WTC11 (cell line): ENCODE data around the gene DSG3. TPM values are rescaled to one million over a fixed set of nuclear protein-coding genes. Genes with fewer than 3 reads are reported as not detected.

ENCODE experiments used
- ATAC-seq: fragments of 200-7000 bp; cut with Tn5 transposase; 2 replicates; pipeline ENCODE4 v1.10.0; 2021; ENCODE audit warnings: mild to moderate bottlenecking, moderate library complexity
- CTCF ChIA-PET: fragments of 300-600 bp; sonication (Branson Sonifier 250); formaldehyde crosslinking; loops from one replicate; lab custom pipeline; 2021; ENCODE audit warnings: antibody characterized with exemption; lab: Charles Lee
- POLR2A ChIA-PET: fragments of 350-600 bp; sonication (Branson Sonifier 250); formaldehyde crosslinking; loops from one replicate; lab custom pipeline; 2021; ENCODE audit warnings: antibody characterized with exemption; lab: Charles Lee
- DNase-seq: peaks from one replicate; pipeline ENCODE4 v3.0.0; 2021; ENCODE audit warnings: low spot score
- H3K27ac Mint-ChIP-seq: 2 replicates; pipeline ENCODE4 v1.8.0; 2021; ENCODE audit warnings: mixed read lengths
- H3K27me3 Mint-ChIP-seq: 2 replicates; pipeline ENCODE4 v1.8.0; 2021; ENCODE audit warnings: low read depth, mild to moderate bottlenecking, moderate library complexity, mixed read lengths
- H3K36me3 Mint-ChIP-seq: 2 replicates; pipeline ENCODE4 v1.8.0; 2021; ENCODE audit warnings: mixed read lengths
- H3K4me1 Mint-ChIP-seq: 2 replicates; pipeline ENCODE4 v1.8.0; 2022; ENCODE audit warnings: mixed read lengths
- H3K4me3 Mint-ChIP-seq: 2 replicates; pipeline ENCODE4 v1.8.0; 2021; ENCODE audit warnings: mild to moderate bottlenecking, moderate library complexity, mixed read lengths
- H3K9me3 Mint-ChIP-seq: 2 replicates; pipeline ENCODE4 v1.8.0; 2021; ENCODE audit warnings: mixed read lengths
- ELF4 ChIP-seq: sonication (generic); formaldehyde crosslinking; IDR thresholded peaks from 2 replicates; pipeline ENCODE4 v1.8.1; 2022; ENCODE audit warnings: low read depth, mild to moderate bottlenecking, moderate library complexity, missing genetic modification reagents
- ESRRA ChIP-seq: sonication (generic); formaldehyde crosslinking; IDR thresholded peaks from 2 replicates; pipeline ENCODE4 v1.8.1; 2022; ENCODE audit warnings: mild to moderate bottlenecking, missing genetic modification reagents, borderline replicate concordance
- ETV6 ChIP-seq: sonication (generic); formaldehyde crosslinking; IDR thresholded peaks from 2 replicates; pipeline ENCODE4 v1.8.1; 2022; ENCODE audit warnings: mild to moderate bottlenecking, missing genetic modification reagents
- FOXJ3 ChIP-seq: sonication (generic); formaldehyde crosslinking; IDR thresholded peaks from 2 replicates; pipeline ENCODE4 v1.9.0; 2021; ENCODE audit warnings: missing genetic modification reagents, mild to moderate bottlenecking, borderline replicate concordance
- HMGA2 ChIP-seq: fragments of 250-450 bp; sonication (Bioruptor Pico); IDR thresholded peaks from 2 replicates; pipeline ENCODE4 v1.4.0; 2021; ENCODE audit warnings: mild to moderate bottlenecking, moderate library complexity
- JAZF1 ChIP-seq: fragments of 250-450 bp; sonication (Bioruptor Pico); IDR thresholded peaks from 2 replicates; pipeline ENCODE4 v1.9.0; 2021; ENCODE audit warnings: moderate library complexity, mild to moderate bottlenecking, inconsistent platforms
- KAT7 ChIP-seq: sonication (generic); formaldehyde crosslinking; IDR thresholded peaks from 2 replicates; pipeline ENCODE4 v1.8.1; 2023; ENCODE audit warnings: missing genetic modification reagents, mild to moderate bottlenecking, borderline replicate concordance
- NR1H2 ChIP-seq: sonication (generic); formaldehyde crosslinking; IDR thresholded peaks from 2 replicates; pipeline ENCODE4 v1.9.0; 2021; ENCODE audit warnings: mild to moderate bottlenecking, moderate library complexity, missing genetic modification reagents
- SOX15 ChIP-seq: fragments of 250-450 bp; sonication (Bioruptor Pico); IDR thresholded peaks from 2 replicates; pipeline ENCODE4 v1.9.0; 2021; ENCODE audit warnings: mild to moderate bottlenecking
- TEAD4 ChIP-seq: sonication (generic); formaldehyde crosslinking; IDR thresholded peaks from 2 replicates; pipeline ENCODE4 v1.8.0; 2022; ENCODE audit warnings: mild to moderate bottlenecking, missing genetic modification reagents
- ZNF138 ChIP-seq: sonication (generic); formaldehyde crosslinking; conservative IDR thresholded peaks from 2 replicates; pipeline ENCODE4 v1.8.1; 2022; ENCODE audit warnings: mild to moderate bottlenecking, moderate library complexity, missing genetic modification reagents
- ZNF232 ChIP-seq: sonication (generic); formaldehyde crosslinking; IDR thresholded peaks from 2 replicates; pipeline ENCODE4 v1.8.0; 2022; ENCODE audit warnings: mild to moderate bottlenecking, missing genetic modification reagents
- ZNF423 ChIP-seq: fragments of 250-450 bp; sonication (Bioruptor Pico); IDR thresholded peaks from 2 replicates; pipeline ENCODE4 v2.1.2; 2022; ENCODE audit warnings: mild to moderate bottlenecking, moderate library complexity
- total RNA-seq: library from RNA; stranded (reverse); gene quantifications from 3 replicates; pipeline ENCODE4 v1.2.3, GENCODE V29; 2021
- TF ChIP-seq, protein P1 (sequence below): sonication (generic); formaldehyde crosslinking; IDR thresholded peaks from 2 replicates; pipeline ENCODE4 v1.8.0; 2022; ENCODE audit warnings: mild to moderate bottlenecking, missing genetic modification reagents
- TF ChIP-seq, protein P2 (sequence below): sonication (generic); formaldehyde crosslinking; IDR thresholded peaks from 2 replicates; pipeline ENCODE4 v1.8.1; 2023; ENCODE audit warnings: mild to moderate bottlenecking, missing genetic modification reagents, borderline replicate concordance
- TF ChIP-seq, protein P3 (sequence below): sonication (generic); formaldehyde crosslinking; IDR thresholded peaks from 2 replicates; pipeline ENCODE4 v1.8.0; 2023; ENCODE audit warnings: missing genetic modification reagents, mild to moderate bottlenecking, borderline replicate concordance
- TF ChIP-seq, protein P4 (sequence below): fragments of 250-450 bp; sonication (Bioruptor Pico); IDR thresholded peaks from 2 replicates; pipeline ENCODE4 v1.9.0; 2021; ENCODE audit warnings: mild to moderate bottlenecking, borderline replicate concordance
- TF ChIP-seq, protein P5 (sequence below): sonication (generic); formaldehyde crosslinking; IDR thresholded peaks from 2 replicates; pipeline ENCODE4 v1.8.1; 2023; ENCODE audit warnings: mild to moderate bottlenecking, moderate library complexity, missing genetic modification reagents
- TF ChIP-seq, protein P6 (sequence below): fragments of 250-450 bp; sonication (Bioruptor Pico); IDR thresholded peaks from 2 replicates; pipeline ENCODE4 v1.9.0; 2021; ENCODE audit warnings: moderate library complexity, mild to moderate bottlenecking, inconsistent platforms, borderline replicate concordance

DSG3 gene
- total RNA-seq, 1 experiment from 2014 or later: 0.04 TPM

DNA sequence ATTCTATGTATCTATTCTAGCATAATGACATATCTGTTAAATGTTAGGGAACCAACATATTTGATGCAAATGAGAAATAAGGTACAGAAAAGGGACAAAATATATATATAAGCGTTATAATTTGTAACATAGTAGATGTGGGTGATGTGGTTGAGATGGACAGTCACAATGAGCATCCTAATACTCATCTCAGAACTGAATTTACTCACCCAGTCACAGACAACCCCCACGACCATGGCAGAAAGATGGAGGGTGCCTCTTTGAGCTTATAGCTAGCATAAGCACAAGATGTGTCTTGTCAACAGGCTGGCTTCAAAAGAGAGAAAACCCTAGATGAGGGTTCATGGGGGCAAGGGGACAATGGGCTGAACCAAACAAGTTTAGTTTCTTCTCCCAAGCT, 9.1 kb upstream of the DSG3 start:
- DNase-seq (no peak), ATAC-seq (no peak)
- Mint-ChIP-seq H3K27me3 (no peaks in the 10 kb centered on the region), H3K4me3 (no peak overlapping the region), H3K36me3 (no peaks in the 10 kb centered on the region), H3K27ac (no peak overlapping the region), H3K9me3 (peaks cover 8% of the 10 kb centered on the region), H3K4me1 (no peaks in the 10 kb centered on the region)
- ChIA-PET CTCF (interaction anchor here (2.0 kb wide), 1 partner anchor 14 kb away, joined by 6 read pairs; no protein-coding TSS in a partner anchor), POLR2A (no interaction called here)
- TF ChIP-seq, protein P1, sequence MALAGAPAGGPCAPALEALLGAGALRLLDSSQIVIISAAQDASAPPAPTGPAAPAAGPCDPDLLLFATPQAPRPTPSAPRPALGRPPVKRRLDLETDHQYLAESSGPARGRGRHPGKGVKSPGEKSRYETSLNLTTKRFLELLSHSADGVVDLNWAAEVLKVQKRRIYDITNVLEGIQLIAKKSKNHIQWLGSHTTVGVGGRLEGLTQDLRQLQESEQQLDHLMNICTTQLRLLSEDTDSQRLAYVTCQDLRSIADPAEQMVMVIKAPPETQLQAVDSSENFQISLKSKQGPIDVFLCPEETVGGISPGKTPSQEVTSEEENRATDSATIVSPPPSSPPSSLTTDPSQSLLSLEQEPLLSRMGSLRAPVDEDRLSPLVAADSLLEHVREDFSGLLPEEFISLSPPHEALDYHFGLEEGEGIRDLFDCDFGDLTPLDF (CRISPR knock-in tag): no peak
- TF ChIP-seq ZNF423 (no peak), ZNF138 (no peak), HMGA2 (CRISPR knock-in tag) (no peak)
- TF ChIP-seq, protein P2, sequence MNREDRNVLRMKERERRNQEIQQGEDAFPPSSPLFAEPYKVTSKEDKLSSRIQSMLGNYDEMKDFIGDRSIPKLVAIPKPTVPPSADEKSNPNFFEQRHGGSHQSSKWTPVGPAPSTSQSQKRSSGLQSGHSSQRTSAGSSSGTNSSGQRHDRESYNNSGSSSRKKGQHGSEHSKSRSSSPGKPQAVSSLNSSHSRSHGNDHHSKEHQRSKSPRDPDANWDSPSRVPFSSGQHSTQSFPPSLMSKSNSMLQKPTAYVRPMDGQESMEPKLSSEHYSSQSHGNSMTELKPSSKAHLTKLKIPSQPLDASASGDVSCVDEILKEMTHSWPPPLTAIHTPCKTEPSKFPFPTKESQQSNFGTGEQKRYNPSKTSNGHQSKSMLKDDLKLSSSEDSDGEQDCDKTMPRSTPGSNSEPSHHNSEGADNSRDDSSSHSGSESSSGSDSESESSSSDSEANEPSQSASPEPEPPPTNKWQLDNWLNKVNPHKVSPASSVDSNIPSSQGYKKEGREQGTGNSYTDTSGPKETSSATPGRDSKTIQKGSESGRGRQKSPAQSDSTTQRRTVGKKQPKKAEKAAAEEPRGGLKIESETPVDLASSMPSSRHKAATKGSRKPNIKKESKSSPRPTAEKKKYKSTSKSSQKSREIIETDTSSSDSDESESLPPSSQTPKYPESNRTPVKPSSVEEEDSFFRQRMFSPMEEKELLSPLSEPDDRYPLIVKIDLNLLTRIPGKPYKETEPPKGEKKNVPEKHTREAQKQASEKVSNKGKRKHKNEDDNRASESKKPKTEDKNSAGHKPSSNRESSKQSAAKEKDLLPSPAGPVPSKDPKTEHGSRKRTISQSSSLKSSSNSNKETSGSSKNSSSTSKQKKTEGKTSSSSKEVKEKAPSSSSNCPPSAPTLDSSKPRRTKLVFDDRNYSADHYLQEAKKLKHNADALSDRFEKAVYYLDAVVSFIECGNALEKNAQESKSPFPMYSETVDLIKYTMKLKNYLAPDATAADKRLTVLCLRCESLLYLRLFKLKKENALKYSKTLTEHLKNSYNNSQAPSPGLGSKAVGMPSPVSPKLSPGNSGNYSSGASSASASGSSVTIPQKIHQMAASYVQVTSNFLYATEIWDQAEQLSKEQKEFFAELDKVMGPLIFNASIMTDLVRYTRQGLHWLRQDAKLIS (CRISPR knock-in tag): no peak
- TF ChIP-seq, protein P3, sequence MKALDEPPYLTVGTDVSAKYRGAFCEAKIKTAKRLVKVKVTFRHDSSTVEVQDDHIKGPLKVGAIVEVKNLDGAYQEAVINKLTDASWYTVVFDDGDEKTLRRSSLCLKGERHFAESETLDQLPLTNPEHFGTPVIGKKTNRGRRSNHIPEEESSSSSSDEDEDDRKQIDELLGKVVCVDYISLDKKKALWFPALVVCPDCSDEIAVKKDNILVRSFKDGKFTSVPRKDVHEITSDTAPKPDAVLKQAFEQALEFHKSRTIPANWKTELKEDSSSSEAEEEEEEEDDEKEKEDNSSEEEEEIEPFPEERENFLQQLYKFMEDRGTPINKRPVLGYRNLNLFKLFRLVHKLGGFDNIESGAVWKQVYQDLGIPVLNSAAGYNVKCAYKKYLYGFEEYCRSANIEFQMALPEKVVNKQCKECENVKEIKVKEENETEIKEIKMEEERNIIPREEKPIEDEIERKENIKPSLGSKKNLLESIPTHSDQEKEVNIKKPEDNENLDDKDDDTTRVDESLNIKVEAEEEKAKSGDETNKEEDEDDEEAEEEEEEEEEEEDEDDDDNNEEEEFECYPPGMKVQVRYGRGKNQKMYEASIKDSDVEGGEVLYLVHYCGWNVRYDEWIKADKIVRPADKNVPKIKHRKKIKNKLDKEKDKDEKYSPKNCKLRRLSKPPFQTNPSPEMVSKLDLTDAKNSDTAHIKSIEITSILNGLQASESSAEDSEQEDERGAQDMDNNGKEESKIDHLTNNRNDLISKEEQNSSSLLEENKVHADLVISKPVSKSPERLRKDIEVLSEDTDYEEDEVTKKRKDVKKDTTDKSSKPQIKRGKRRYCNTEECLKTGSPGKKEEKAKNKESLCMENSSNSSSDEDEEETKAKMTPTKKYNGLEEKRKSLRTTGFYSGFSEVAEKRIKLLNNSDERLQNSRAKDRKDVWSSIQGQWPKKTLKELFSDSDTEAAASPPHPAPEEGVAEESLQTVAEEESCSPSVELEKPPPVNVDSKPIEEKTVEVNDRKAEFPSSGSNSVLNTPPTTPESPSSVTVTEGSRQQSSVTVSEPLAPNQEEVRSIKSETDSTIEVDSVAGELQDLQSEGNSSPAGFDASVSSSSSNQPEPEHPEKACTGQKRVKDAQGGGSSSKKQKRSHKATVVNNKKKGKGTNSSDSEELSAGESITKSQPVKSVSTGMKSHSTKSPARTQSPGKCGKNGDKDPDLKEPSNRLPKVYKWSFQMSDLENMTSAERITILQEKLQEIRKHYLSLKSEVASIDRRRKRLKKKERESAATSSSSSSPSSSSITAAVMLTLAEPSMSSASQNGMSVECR (CRISPR knock-in tag): no peak

DNA sequence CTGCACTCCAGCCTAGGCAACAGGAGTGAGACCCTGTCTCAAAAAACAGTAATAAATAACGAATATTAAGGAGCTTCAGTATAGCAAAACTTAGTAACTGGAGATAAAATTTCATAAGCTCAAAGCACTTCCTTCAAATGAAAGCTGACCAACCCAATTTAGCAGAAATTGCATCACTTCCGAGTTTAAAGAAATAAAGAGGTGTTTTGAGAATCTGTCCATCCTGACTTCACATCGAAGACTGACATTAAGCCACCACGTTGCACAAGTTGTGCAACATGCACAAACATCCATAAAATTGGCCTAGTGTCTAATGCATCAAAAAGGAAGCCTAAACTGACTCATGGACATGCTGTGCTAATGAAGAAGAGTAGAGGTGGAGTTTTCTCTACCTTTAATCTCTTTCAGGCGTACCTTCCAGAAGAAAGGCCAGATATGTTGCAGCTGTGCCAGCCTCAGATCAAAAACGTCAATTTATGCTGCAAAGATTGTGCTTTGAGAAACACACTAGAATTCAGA, 7.7 kb upstream of the DSG3 start:
- Mint-ChIP-seq H3K4me1 (no peaks in the 10 kb centered on the region), H3K9me3 (no peaks in the 10 kb centered on the region; the same call in 1 of the 2 replicates), H3K36me3 (no peaks in the 10 kb centered on the region), H3K27ac (no peak overlapping the region), H3K4me3 (no peak overlapping the region), H3K27me3 (no peaks in the 10 kb centered on the region)
- ATAC-seq (no peak), DNase-seq (no peak)
- ChIA-PET CTCF (interaction anchor here (1.2 kb wide), 1 partner anchor 15 kb away, joined by 4 read pairs; no protein-coding TSS in a partner anchor), POLR2A (no interaction called here)
- no peak for TF ChIP-seq NR1H2 (CRISPR knock-in tag)
- TF ChIP-seq KAT7 (CRISPR knock-in tag): no peak
- TF ChIP-seq, protein P4, sequence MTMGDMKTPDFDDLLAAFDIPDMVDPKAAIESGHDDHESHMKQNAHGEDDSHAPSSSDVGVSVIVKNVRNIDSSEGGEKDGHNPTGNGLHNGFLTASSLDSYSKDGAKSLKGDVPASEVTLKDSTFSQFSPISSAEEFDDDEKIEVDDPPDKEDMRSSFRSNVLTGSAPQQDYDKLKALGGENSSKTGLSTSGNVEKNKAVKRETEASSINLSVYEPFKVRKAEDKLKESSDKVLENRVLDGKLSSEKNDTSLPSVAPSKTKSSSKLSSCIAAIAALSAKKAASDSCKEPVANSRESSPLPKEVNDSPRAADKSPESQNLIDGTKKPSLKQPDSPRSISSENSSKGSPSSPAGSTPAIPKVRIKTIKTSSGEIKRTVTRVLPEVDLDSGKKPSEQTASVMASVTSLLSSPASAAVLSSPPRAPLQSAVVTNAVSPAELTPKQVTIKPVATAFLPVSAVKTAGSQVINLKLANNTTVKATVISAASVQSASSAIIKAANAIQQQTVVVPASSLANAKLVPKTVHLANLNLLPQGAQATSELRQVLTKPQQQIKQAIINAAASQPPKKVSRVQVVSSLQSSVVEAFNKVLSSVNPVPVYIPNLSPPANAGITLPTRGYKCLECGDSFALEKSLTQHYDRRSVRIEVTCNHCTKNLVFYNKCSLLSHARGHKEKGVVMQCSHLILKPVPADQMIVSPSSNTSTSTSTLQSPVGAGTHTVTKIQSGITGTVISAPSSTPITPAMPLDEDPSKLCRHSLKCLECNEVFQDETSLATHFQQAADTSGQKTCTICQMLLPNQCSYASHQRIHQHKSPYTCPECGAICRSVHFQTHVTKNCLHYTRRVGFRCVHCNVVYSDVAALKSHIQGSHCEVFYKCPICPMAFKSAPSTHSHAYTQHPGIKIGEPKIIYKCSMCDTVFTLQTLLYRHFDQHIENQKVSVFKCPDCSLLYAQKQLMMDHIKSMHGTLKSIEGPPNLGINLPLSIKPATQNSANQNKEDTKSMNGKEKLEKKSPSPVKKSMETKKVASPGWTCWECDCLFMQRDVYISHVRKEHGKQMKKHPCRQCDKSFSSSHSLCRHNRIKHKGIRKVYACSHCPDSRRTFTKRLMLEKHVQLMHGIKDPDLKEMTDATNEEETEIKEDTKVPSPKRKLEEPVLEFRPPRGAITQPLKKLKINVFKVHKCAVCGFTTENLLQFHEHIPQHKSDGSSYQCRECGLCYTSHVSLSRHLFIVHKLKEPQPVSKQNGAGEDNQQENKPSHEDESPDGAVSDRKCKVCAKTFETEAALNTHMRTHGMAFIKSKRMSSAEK (CRISPR knock-in tag): no peak
- no peak for TF ChIP-seq SOX15 (CRISPR knock-in tag)
- TF ChIP-seq ESRRA (CRISPR knock-in tag): no peak
- TF ChIP-seq, protein P5, sequence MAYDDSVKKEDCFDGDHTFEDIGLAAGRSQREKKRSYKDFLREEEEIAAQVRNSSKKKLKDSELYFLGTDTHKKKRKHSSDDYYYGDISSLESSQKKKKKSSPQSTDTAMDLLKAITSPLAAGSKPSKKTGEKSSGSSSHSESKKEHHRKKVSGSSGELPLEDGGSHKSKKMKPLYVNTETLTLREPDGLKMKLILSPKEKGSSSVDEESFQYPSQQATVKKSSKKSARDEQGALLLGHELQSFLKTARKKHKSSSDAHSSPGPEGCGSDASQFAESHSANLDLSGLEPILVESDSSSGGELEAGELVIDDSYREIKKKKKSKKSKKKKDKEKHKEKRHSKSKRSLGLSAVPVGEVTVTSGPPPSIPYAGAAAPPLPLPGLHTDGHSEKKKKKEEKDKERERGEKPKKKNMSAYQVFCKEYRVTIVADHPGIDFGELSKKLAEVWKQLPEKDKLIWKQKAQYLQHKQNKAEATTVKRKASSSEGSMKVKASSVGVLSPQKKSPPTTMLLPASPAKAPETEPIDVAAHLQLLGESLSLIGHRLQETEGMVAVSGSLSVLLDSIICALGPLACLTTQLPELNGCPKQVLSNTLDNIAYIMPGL (CRISPR knock-in tag): no peak
- no peak for TF ChIP-seq FOXJ3 (CRISPR knock-in tag)
- TF ChIP-seq ZNF232 (CRISPR knock-in tag): no peak
- no peak for TF ChIP-seq JAZF1 (CRISPR knock-in tag)
- TF ChIP-seq ELF4 (CRISPR knock-in tag): no peak
- TF ChIP-seq, protein P6, sequence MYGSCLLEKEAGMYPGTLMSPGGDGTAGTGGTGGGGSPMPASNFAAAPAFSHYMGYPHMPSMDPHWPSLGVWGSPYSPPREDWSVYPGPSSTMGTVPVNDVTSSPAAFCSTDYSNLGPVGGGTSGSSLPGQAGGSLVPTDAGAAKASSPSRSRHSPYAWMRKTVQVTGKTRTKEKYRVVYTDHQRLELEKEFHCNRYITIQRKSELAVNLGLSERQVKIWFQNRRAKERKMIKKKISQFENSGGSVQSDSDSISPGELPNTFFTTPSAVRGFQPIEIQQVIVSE (CRISPR knock-in tag): no peak
- no peak for TF ChIP-seq TEAD4 (CRISPR knock-in tag)
- TF ChIP-seq ETV6: no peak
- TF ChIP-seq ZNF138: no peak
